ENCODE data around the gene SYNDIG1.
A peak's percentile ranks its signal among the peaks of the same experiment; 100 is the strongest.

The SYNDIG1 gene

DNA sequence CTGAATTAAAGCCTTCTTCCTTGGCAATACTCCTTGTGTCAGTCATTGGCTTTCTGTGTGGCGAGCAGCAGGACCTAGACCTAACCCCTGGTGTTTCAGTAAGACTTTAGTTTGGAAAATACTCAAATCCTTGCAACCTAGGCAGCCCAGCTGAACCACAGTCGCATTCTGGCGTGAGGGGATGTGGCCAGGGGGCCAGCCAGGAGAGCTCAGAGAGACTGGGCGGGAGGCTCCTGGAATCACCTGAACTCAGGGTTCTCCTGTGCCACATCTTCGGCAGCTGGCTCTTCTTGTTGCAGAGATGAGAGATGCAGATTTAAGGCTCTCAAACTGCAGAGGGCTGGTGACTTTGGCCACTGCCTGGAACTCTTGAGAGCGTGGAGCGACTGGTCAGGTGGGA is 102.7 kb downstream of the SYNDIG1 start:
- DNase-seq: no peak

DNA sequence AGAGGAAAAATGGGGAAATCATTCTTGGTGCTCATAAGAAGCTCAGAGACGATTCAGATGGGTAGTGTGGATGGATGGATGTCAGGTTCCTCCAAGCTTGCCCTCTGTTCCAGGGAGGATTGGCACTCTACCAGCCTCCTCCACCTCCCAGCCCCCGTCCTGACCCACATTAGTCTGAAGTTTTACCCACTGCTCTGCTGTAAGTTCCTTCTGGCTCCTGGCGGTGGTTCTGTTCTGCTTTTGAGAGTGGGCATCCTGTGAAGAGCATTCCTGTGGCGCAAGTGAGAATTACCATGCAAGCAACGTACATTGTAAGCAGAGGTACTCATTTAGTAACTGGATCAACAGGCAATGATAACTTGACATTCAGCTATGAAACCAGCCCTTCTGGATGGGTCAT is 103.4 kb downstream of the SYNDIG1 start:
- DNase-seq: no peak

DNA sequence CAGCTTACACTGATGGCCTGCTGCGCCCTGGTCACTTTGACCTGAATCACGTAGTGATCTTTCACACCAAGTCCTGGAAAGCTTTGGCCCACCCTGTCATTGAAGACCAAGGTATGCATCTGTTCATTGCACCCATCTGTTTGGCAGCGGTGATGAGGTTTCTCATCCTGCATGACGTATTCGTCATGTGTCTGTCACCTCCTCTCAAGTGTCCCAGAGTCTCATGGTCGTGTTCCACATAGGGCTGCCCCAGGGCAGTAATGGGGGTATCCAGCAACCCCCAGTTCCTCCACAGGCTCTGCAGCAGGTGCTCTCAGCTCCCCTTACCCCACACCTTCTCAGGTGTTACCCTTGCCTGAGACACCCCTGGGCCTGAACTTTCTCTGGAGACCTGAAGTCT is 104.1 kb downstream of the SYNDIG1 start:
- DNase-seq: no peak

DNA sequence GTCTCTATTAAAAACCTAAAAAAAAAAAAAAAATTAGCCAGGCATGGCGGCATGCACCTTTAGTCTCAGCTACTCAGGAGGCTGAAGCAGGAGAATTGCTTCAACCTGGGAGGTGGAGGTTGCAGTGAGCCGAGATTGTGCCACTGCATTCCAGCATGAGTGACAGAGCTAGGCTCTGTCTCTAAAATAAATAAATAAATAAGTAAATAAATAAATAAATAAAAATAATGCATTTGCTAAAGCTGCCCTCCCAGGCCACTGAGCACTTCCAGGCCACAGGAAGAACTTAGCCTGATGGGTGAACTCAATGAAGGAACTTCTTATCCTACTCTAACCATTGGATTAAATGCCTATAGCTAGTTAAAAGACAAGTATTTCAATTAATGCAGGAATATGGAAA is 104.9 kb downstream of the SYNDIG1 start:
- no peak for DNase-seq

DNA sequence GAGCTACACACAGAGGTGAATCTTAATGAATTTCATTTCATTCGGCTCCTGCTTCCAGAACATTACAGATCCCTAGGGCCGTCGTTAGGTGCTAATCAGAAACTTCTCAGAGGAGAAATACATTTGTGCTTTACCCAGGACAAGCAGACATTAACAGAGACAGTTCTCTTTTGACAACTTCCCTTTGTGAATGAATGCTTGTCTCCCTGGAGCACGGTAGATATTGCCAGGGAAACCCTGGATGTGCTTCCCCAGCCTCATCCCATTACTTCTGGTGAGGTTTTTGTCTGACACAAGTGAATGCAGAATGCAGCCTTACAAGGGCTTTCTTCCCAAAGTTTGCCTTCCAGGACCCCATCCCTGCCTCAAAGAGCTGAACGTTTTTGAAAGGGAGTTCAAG is 105.4 kb downstream of the SYNDIG1 start:
- DNase-seq: no peak

DNA sequence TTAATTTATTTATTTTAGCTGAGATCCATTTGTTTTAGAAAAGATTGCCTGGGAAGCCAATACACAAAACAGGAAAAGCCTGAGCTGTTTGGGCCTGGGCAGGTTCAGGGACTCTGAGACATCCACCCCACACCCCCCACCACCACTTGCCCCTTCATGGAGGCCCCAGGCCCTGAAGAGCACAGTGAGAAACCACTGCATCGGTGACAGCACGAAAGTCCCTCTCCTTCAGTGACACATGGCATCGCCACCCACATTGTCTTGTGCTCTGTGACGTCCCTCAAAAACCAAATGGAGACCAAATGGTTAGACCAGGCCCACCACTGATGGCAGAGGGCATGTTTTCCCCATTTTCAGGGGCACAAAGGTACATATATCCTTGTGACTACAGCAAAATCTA is 106.4 kb downstream of the SYNDIG1 start:
- DNase-seq: no peak

DNA sequence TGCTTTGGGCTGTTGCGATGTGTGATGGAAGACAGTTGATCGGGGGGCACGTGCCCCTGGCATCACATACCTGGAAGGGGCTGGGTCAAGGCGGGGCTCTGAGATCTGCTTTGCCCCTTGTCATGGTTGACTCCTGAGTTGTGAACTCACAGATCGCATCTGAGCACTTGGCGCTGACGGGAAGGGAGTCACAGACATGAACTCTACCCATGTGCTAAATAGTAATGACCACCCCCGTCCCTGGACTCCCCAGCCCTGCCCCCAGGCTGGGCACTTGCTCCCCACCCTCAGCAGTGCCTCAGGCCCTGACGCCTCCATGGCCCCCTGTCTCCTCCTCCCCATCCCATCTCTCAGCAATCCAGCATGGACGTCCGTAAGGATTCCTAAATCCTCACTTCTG is 107.0 kb downstream of the SYNDIG1 start:
- no peak for DNase-seq

DNA sequence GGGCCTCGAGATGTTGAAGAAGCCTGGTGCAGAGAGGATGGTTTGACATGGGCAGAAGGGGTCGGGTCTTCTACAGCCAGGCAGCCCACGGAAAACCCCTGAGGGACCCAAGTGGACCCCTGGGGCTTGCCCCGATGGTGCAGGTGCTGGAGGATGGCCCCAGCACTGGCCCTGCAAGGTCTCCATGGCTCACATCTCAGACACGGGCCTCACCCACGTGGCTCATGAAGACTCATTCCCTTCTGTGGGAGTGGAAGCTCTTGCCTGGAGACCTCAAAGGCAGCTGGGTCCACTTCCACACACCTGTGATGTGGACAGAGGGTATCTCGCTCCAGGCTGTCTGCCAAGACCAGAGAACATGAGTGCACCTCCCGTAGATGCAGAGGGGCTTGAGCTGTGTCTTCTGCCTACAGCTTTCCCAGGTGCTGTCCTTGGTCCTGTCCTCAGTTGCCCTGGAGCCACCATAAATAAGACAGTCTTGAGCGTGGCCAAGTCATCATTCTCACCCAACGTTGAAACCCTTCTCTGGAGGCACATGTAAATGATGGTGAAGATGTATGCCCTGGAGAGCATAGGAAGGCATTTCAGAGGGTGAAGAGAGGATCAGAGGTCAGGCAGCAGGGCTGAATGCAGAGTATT is 108.0 kb downstream of the SYNDIG1 start:
- DNase-seq: no peak

DNA sequence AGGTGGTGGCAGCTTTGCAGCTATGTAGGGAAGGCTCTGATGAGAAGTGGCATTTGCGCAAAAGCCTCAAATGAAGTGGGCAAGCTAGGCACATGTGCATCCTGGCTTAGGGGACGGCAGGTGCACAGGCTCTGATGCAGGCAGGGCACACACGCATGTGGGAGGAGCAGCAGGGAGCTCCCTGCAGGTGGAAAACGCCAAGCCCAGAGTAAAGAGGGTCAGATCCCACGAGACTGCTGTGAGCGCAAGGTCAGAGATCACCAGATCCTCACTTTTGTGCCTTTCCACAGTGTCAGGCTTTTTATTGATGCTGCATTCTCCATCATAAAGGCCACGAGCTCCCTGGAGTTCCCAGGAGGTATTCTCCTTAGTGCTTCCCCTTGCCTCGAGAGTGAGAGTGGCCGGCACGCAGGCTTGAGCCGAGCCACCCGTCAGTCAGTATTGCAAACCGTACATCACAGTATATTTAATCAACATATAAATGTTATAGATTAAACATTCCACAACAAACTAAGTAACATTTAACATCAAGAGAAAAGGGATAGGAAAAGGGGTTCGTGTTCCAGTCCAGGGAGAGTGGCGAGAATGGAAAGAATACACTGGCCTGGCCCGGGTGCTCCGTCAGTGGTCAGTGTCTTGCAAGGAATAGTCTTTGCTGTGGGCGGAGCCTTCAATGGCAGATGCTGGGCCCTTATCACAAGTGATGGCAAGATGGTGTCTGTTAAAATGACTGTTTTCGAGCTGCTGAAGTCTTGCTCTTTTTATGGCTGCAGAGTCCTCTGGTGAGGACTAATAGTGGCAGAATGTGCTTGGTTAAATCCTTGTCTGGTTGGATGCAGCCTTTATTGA is 109.4 kb downstream of the SYNDIG1 start:
- DNase-seq: no peak

DNA sequence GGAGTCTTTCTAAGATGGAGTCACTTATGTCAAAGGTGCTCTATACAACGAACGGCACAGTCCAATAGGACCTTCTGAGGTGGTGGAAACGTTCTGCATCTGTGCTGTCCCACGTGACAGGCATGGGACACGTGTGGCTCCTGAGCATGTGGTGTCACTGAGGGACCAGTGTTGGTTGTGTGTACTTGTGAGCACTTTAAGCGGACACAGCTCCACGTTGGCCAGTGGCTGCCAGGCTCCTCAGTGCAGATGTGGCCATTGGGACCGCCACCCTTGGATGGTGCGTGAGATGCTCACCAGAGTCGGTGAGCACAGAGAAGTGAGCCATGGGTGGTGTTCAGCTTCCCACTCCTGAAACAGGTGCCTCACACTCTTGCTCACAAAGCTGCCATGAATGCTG is 110.0 kb downstream of the SYNDIG1 start:
- DNase-seq: no peak

DNA sequence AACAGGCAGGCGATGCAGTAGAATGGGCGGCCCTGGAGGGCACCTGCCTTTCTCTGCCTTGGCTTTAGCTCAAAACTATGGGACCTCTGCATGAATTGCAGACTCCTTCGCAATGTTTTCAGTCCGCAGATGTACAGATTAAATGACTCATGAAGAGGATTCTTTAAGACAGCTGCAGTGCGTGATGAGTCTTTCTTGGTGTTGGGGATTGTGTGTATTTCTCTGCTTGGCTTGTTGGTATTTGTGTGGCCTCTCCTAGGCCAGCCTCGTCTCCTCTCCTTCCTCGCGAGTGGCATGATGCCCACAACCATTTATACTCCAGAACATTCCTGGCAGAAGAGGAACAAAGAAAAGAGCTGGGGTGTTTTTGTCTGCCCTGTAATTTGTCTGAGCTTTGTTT is 110.6 kb downstream of the SYNDIG1 start:
- DNase-seq: no peak

DNA sequence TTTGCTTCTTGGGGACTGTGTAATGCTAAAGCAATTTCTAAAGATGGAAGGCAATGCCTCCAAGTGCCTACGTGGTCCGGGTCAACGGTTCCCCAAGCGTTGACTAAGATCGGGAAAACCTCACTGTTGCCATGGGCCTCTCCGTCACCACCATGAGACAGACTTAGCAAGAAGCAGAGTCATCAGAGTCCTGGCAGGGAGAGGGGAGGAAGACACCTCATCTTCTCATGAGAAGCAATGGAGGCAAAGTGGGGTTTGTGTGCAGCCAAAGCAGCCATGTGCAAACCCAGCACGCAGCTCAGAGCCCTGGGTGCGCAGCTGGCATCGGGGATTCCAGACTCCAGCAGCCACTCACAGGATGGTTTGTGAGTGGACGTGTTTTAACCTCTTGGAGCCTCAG is 111.4 kb downstream of the SYNDIG1 start:
- DNase-seq: no peak

DNA sequence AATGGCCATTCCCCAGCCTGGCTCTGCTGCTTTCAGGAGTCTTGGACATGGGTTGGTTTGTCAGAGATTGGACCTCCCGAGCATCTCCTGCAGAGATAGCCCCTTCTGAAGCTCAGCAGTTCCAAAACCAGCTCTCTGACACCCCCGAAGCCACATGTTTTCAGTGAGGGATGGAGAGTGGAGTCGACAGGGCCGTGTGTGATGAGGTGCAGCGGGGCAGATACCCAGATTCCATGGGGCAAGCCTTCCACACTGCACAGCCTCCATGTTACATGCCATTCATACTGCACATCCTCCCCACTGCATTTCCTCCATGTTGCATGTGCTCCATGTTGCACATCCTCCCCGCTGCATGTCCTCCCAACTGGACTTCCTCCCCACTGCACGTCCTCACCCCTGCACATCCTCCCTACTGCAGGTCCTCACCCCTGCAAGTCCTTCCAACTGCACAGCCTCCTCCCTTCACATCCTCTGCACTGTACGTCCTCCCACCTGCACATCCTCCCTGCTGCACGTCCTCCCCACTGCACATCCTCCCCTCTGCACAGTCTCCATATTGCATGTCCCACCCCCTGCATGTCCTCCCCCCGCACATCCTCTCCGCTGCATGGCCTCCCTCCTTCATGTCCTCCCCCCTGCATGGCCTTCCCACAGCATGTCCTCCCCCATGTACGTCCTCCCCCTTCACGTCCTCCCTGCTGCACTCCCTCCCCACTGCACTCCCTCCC is 112.2 kb downstream of the SYNDIG1 start:
- no peak for DNase-seq

DNA sequence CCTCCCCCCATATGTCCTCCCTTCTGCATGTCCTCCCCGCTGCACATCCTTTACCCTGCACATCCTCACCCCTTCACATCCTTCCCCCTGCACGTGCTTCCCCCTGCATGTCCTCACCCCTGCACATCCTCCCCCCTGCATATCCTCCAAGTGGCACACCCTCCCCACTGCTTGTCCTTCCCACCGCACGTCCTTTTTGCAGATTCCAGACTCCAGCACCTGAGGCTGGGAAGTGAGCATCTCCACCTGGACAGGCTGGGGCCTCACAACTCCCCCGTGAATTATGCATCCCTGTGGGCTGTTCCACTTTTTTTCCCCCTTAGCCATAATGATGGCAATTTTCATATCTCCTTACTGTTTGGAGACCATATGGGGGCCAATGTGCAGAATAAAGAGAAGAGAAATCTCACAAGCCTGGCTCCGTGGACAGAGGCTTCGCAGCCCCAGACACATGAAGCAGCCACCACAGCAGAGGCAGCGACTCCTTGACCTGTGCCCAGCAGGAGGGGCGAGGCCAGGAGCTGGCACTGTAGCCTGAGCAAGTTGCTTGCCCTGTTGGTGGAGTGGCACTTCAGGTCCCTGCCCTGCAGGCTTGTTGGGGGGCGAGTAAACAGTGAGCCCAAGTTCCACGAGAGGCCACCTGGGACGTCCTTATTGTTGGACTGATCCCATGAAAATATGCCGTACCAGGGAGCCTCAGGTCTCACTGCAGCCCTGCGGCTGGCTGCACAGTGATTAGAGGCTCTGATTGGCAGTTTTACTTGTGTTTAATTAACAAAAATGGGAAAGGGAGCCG is 113.1 kb downstream of the SYNDIG1 start:
- peak; percentile 13 for DNase-seq

DNA sequence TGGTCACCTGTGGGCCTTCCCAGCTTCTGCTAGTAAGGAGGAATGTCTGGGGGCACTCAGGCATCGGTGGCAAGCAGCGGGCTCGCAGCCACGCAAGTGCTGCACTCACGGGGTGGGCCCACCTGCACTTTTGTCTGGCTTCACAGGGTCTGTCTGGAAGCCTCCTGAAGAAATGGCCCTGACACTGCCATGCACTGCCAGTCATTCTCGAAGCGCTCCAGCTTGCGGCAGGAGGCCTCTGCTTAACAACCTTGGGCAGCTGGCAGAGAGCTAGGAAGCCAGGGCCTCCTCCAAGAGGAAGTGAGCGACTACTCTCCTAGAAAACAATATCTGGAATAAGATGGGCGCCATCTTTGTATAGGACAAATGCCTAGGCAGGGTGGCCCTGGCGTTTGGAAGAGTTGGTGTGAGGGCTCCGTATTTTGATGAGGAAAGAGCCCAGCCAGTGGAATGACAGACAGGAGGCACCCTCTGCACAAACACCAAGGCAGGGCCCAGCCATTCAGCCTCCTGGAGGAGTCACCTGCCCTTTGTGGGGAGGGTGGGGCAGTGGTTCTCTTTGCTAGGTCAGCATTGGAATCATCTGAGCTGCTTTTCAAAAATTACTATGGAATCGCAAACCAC is 113.9 kb downstream of the SYNDIG1 start:
- DNase-seq: no peak

DNA sequence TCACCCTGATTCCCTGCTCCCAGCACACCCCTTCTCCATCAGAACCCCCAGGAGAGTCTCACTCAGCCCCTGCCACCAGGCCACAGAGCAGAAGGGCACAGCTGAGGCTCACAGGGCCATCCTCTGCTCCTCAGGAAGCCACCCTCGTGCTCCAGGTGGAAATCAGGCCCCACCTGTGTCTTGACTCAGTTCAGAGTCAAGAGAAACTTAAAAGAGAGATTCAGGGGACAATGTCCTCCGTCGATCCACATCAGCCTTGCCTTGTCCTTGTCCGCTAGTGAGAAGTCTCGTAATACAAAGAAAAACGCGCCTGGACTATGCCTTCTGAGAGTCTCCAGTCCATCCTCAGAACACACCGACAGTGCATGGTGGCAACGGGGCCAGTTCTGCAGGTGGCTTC is 114.6 kb downstream of the SYNDIG1 start:
- no peak for DNase-seq

DNA sequence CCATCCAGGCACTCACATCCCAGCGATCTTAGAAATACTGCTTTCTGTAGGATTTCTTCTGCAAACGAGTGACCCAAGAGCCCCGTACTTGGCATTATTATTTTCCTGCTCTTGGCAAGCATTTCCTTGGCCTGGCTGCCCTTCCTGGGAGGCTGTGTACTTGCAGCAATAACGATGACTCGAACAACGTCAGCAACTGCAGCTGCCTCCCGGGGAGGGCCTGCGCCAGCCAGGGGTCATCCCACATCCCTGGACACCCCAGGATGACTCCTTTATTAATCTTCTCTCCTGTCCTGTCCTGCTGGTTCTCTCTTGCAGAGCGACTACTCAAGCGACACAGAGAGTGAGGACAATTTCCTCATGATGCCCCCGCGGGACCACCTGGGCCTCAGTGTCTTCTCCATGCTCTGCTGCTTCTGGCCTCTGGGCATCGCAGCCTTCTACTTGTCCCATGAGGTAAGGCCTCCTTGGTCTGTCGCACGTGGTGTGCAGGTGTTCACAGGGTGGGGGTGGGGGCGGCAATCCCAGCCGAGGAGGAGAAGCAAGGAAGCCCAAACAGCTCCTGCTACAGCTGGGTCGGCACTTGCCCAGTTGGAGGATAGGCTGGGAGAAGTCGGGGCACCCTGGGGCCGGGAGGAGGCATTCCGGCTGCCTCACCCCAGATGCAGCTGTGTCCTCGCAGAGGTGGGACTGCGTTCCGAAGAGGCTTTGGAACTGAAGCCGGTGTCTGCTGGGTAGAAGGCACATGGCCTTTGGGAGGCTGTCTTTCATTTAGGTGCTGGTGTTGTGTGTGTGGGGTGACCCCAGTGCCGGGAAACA is 115.3 kb downstream of the SYNDIG1 start:
- no peak for DNase-seq

DNA sequence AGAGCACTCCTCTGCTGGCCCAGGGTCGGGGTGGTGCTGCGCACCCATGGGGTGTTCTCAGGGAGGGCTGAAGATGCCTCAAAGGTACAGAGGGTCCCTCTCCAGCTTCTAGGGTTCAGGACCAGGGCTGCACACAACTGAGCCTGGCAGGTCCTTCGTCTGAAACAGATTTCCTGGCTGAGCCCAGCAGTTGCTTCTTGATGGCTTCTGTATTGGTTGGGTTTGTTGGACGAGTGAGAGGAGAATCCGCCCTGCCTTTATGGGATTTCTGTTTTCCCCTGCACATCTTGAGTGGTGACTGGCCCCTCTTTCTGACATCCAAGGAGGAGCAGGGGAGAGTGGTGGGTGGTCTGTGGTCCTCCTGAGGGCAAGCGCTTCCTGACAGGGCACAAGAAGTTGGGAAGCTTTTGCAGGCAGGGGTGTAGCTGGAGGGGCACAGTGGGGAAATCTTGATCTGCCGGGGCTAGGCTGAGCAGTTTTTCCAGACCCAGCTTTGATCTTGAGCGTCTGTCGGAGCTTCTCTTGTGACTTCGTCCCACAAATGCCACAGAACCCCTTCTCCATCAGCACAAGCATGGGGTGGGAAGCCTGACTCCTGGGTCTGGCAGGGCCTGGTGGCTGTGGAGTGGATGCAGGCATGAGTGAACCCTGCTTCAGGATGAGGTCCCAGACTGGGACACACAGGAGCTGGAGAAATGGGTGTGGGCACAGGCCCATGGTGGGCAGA is 116.5 kb downstream of the SYNDIG1 start:
- DNase-seq: no peak

DNA sequence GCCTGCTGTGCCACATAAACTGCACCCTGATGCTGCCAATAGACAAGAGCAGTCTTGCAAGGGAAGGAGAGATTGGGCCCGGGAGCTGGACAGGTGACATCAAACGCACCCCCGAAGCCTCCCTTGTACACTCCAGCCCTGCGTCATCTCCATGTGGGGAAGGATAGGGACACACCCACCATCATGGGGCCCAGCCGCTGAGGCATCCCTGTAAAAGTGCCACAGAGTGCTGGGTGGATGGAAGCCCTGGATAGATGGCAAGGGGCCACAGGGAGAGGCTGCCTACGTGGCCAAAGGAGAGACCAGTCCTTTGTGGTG is 117.1 kb downstream of the SYNDIG1 start:
- no peak for DNase-seq

DNA sequence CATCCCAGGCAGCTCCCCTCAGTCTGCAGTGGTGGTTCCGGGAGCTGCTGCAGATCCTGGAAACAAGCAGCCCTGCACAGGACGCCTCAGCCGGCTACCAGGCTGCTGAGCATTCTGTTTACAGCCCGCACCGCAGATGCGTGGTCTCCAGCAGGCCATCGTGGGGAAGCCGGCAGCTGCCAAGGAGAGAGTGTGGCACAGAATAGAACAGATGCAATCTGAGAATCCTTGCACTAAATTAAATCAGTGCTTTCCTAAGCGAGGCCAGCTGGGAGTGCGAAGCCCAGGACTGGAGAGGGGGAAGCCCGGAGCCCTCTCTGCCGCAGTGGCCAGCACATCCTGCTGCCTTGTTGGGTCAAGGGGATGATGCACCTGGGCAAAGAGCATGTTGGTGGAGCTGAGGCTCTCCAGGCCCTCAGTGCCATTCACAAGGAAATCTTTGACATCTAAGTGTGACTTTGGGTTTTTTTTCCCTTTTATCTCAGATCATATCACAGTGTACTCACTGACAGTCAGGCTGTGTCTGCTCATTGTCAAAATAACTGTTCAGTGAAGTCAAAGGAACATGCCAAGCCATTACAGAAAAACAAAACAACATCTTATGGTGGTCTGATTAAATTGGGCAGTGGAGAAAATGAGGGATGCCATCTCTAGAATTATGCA is 118.1 kb downstream of the SYNDIG1 start:
- peak; percentile 85 for DNase-seq
